WTC11 (cell line): ENCODE measurements around the gene ZNF577.
A peak's percentile ranks its signal among the peaks of the same experiment; 100 is the strongest.

Source experiments
- CREM ChIP-seq: sonication (generic); formaldehyde crosslinking; IDR thresholded peaks from 2 replicates; pipeline ENCODE4 v1.8.1; 2022; ENCODE audit warnings: mild to moderate bottlenecking, missing genetic modification reagents, moderate library complexity
- FOXP1 ChIP-seq: sonication (generic); formaldehyde crosslinking; IDR thresholded peaks from 2 replicates; pipeline ENCODE4 v1.8.0; 2022; ENCODE audit warnings: missing genetic modification reagents, mild to moderate bottlenecking, moderate library complexity, borderline replicate concordance
- TF ChIP-seq, protein P1 (sequence below): sonication (generic); formaldehyde crosslinking; IDR thresholded peaks from 2 replicates; pipeline ENCODE4 v1.8.1; 2022; ENCODE audit warnings: low read depth, missing genetic modification reagents, borderline replicate concordance

DNA sequence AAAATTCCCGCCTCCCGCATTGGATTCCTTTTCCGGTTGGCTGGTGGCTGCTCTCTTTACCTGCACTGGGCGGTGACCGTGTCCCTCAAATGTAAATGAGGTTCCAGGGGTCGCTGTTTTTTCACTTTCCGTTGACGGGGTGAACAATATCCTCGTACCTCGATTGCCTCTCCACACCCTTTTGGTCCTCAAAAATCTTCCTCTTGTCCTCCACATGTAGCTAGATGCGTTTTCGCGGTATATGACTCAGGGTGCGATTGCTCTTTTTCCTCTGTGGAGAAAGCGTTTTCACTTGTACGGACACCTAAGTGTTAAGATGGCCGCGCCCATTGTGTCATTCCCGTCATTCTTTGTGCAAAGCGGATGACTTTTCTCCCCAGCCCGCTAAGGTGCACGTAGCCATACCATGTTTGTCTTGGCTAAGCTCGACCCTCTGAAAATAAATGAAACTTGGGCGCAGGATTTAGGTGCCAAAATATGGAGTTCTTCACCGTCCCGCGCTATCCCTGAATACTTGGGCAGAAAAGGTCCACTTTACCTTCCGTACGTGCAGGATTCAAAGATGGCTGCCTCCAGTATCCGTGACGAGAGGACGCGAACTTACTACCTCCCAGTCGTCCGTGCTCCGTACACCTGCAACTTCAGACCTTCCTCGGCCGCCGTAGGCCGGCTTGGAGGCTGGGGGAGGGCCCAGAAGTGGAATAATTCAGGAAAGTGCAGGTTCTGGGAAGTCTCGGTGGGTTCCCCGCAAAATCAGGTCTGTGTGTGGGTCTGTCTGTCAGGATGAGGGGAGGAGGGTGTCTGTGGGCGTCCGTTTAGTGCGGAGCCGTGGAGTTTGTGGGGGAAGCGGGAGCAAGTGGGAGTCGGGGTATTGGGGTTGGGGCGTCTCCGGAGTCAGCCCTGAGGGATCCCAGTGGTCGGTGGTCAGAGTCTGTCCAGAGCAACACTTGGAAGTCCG lies 39.3 kb upstream of the ZNF577 start, which contains the start of gene ZNF613:
- TF ChIP-seq, protein P1, sequence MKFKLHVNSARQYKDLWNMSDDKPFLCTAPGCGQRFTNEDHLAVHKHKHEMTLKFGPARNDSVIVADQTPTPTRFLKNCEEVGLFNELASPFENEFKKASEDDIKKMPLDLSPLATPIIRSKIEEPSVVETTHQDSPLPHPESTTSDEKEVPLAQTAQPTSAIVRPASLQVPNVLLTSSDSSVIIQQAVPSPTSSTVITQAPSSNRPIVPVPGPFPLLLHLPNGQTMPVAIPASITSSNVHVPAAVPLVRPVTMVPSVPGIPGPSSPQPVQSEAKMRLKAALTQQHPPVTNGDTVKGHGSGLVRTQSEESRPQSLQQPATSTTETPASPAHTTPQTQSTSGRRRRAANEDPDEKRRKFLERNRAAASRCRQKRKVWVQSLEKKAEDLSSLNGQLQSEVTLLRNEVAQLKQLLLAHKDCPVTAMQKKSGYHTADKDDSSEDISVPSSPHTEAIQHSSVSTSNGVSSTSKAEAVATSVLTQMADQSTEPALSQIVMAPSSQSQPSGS = no peak
- TF ChIP-seq CREM (peak; percentile 31; the same call in 1 of the 2 replicates), FOXP1 (CRISPR knock-in tag) (no peak)
